NCI-H510A (cell line): ENCODE data around the gene TINCR.
A peak's percentile ranks its signal among the peaks of the same experiment; 100 is the strongest.

Experiments
- DNase-seq: peaks from one replicate; lab custom pipeline; 2025; lab: John Stamatoyannopoulos, UW

TINCR gene

GRCh38 chr19:5588906-5589676, 21.3 kb upstream of the TINCR start:
- no peak for DNase-seq

GRCh38 chr19:5588441-5588840, 20.7 kb upstream of the TINCR start:
- no peak for DNase-seq

- DNase-seq: peak; percentile 64
Observed at GRCh38 chr19:5587661-5588060, 19.9 kb upstream of the TINCR start.

GRCh38 chr19:5587071-5587455, 19.3 kb upstream of the TINCR start:
- DNase-seq: no peak

GRCh38 chr19:5586300-5587070, 18.7 kb upstream of the TINCR start:
- no peak for DNase-seq

GRCh38 chr19:5585461-5586299, 17.9 kb upstream of the TINCR start:
- DNase-seq: peak; percentile 84

GRCh38 chr19:5580161-5580571, 12.4 kb upstream of the TINCR start:
- DNase-seq: no peak

- DNase-seq: no peak
Observed at GRCh38 chr19:5579697-5580096, 11.9 kb upstream of the TINCR start.

- DNase-seq: no peak
Observed at GRCh38 chr19:5579286-5579685, 11.5 kb upstream of the TINCR start.

GRCh38 chr19:5578097-5578846, 10.5 kb upstream of the TINCR start:
- no peak for DNase-seq

GRCh38 chr19:5575590-5575989, 7.8 kb upstream of the TINCR start:
- DNase-seq: no peak

GRCh38 chr19:5572556-5573286, 5.0 kb upstream of the TINCR start:
- no peak for DNase-seq

GRCh38 chr19:5571777-5572176, 4.0 kb upstream of the TINCR start:
- DNase-seq: no peak

- DNase-seq: no peak
Observed at GRCh38 chr19:5567970-5568407, 236 bp upstream of the TINCR start.

GRCh38 chr19:5564930-5565329, 2.8 kb downstream of the TINCR start:
- DNase-seq: no peak

- DNase-seq: no peak
Observed at GRCh38 chr19:5563935-5564612, 3.7 kb downstream of the TINCR start.

GRCh38 chr19:5563008-5563431, 4.7 kb downstream of the TINCR start:
- DNase-seq: no peak

- no peak for DNase-seq
Observed at GRCh38 chr19:5562280-5562679, 5.5 kb downstream of the TINCR start.

GRCh38 chr19:5561559-5561958, 6.2 kb downstream of the TINCR start:
- no peak for DNase-seq

GRCh38 chr19:5560156-5560555, 7.6 kb downstream of the TINCR start:
- no peak for DNase-seq

GRCh38 chr19:5559804-5560133, 8.0 kb downstream of the TINCR start:
- DNase-seq: no peak
